GM12892 (cell line): ENCODE results near the gene SH2D7.

Experiments
- POLR2A ChIP-seq: IDR thresholded peaks from 2 replicates; pipeline ENCODE4 v1.6.1; 2011; ENCODE audit warnings: low read depth, low read length, control low read depth
- POLR2AphosphoS5 ChIP-seq: IDR thresholded peaks from 2 replicates; pipeline ENCODE4 v1.6.1; 2011; ENCODE audit warnings: low read depth, low read length, control low read depth

- TF ChIP-seq POLR2A (no peak), POLR2AphosphoS5 (no peak)
Measured at GRCh38 chr15:78085928-78086327, 6.4 kb upstream of the SH2D7 start.
